GM12872 (cell line): ENCODE measurements around the gene HAUS7.

Experiments
- TF ChIP-seq, protein P1 (sequence below): IDR thresholded peaks from 3 replicates; pipeline ENCODE4 v1.5.1; 2011; ENCODE audit warnings: low read depth, mild to moderate bottlenecking, low read length, moderate library complexity; ENCODE audit not compliant: insufficient read depth

Gene HAUS7

DNA sequence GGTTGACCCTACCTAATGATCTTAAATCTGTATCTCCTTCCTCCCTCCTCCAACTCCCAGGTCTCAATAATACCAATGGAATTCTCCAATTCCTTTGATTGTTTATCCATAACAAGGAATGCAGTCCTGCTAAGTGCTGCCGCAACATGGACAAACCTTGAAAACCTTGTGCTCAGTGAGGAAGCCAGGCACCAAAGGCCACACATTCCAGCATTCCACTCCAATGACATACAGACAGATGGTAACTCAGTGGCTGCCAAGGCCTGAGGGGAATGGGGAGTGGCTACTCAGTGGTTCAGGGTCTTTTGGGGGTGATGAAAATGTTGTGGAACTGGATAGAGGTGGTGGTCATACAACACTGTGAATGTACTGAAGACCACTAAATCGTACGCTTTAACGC is 10.4 kb downstream of the HAUS7 start:
- TF ChIP-seq, protein P1, sequence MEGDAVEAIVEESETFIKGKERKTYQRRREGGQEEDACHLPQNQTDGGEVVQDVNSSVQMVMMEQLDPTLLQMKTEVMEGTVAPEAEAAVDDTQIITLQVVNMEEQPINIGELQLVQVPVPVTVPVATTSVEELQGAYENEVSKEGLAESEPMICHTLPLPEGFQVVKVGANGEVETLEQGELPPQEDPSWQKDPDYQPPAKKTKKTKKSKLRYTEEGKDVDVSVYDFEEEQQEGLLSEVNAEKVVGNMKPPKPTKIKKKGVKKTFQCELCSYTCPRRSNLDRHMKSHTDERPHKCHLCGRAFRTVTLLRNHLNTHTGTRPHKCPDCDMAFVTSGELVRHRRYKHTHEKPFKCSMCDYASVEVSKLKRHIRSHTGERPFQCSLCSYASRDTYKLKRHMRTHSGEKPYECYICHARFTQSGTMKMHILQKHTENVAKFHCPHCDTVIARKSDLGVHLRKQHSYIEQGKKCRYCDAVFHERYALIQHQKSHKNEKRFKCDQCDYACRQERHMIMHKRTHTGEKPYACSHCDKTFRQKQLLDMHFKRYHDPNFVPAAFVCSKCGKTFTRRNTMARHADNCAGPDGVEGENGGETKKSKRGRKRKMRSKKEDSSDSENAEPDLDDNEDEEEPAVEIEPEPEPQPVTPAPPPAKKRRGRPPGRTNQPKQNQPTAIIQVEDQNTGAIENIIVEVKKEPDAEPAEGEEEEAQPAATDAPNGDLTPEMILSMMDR: no peak

DNA sequence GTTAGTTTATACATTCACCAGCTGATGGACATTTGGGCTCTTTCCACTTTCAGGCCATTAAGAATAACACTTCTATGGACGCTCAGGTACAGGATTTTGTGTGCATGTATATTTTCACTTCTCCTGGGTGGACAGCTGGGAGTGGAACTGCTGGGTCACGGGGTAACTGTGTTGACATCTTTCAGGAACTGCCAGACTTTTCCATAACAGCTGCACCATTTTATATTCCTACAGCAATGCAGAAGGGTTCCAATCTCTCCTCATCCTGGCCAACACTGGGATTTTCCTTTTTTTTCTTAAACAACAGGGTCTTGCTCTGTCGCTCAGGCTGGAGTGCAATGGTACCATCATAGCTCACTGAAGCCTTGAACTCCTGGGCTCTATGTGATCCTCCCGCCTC is 11.9 kb downstream of the HAUS7 start:
- TF ChIP-seq, protein P1: no peak

DNA sequence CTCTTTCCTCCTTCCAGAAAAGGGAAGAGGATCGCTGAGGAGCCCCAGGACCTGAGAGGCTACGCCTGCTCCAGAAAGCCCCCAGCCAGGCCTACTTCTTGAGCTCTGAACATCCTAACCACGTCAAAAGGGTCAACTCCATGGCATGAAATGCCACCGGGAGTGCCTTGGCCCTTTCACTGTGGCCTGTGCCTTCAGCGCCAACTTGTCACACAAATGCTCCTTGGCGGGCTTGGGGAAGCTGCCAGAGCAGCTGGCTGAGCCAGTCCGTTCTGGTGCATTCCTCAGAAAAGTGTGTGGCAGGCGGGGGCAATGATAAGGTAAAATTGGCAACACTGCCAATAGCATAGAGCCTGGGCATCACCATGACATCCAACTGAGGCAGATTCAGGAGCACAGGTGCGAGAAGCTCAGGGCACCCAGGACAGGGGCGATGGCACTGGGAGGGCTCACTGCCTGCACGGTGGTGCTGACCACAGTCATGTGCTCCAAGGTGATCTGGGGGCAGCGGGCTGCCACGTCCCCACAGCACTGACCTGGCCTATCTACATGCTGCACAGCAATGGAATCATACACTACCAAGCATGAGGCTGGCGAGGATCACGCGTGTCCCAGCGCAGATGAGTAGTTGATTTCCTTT is 12.4 kb downstream of the HAUS7 start:
- TF ChIP-seq, protein P1: no peak

DNA sequence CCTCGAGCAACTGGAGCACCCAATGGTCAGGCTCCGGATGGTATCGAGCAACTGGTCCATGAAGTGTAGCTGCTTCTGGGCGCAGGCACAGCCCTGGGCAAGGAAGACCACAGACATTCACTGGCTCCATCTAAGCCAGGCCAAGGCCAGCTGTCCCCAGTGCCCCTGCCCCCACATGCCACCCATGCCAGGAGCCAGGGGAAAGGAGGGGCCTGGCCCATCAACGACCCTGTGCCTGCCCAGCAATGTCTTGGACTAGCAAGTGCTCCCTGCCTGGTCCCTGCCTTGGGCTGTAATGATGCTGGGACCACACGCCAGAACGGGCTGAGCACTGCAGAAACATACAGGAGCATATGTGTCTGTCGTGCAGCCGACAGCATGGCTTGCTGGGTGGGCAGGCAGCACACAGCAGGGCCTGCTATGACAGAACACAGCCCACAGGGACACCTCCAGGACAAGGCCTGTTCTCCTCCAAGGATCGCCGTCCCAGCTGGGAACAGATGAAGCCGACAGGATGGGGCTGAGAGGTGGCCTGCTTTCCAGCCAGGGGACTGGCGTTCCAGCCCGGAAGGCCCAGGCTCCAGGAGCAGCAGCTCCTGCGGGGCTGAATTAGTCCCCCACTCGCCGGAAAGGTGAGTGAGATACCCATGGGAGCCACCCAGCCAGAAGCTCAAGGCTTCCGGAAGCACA is 13.1 kb downstream of the HAUS7 start:
- TF ChIP-seq, protein P1: no peak

DNA sequence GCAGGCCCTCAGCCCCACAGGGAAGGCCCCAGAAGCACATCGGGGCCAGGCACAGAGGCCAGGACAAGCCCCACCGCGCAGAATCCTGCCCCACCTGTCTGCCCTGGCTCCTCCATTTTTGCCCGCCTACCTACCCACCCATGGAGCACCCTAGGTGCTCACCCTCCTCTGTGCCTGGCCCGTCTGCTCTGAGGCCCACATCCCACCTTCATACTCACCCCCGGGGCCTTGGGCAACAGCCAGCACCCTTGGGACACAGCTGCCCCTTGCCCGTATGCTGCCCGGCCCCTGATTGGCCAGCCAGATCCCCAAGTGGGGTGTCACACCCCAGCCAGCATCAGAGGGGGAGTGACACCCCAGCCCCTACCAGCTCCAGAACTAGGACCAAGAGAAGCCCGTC is 13.7 kb downstream of the HAUS7 start:
- TF ChIP-seq, protein P1: no peak

DNA sequence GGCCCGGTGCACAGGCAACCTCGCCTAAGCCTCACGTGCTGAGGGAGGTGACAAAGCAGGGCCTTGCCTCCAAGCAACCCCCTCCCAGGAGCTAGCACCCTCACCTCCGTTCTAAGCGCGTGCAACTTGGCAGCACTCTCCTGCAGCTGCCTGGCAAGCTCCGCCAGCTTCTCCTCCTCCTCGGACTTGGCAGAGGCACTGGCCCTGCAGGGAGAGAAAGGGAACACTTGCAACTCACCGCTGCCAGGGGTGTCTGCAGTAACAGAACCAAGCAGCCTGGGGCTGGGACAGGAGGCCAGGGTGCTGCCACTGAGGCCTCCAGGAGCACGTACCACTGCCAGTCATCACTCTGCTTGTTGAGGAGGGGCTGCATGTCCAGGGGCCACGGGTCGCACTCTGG is 14.2 kb downstream of the HAUS7 start:
- TF ChIP-seq, protein P1: no peak

DNA sequence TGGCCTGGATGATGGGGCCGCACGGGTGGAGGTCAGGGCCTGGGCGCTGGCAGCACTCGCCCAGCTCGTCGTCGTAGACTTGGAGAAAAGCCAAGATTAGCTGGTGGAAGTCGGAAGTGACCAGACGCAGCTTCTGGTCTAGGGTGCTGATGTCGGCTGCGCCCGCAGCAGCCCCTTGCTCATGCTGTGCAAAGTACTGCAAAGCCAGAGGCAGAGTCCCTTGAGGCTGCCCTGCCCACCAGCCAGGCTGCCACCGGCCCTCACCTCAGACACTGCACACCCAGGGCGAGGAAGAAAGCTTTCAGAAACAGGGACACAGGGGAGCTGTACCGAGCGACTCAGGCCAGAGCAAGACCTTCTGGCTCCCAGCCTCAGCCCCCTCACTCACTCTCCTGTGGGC is 14.8 kb downstream of the HAUS7 start:
- TF ChIP-seq, protein P1: no peak
